CD14-positive monocyte (primary cell): ENCODE measurements around the gene STUB1. TPM values are rescaled to one million over a fixed set of nuclear protein-coding genes. Genes with fewer than 3 reads are reported as not detected.

ENCODE experiments used
- DNase-seq, 3 donors: peaks; one replicate each; pipeline ENCODE4 v3.0.0-alpha.2; 2011 to 2022
- H2AFZ ChIP-seq: 2 replicates; pipeline ENCODE4 v1.6.0; 2012; ENCODE audit warnings: mild to moderate bottlenecking, low read depth, low read length, inconsistent platforms; ENCODE audit not compliant: insufficient read depth, poor library complexity, severe bottlenecking
- H3K27ac ChIP-seq, 2 donors: 1 replicate in 1 of 2; 2 replicates in 1 of 2; pipeline ENCODE4 v1.5.1; 2012 to 2013; ENCODE audit warnings: low read length in 2 of 2, control low read depth in 1 of 2, inconsistent platforms in 1 of 2, low read depth in 1 of 2, mild to moderate bottlenecking in 1 of 2
- H3K27me3 ChIP-seq, 2 donors: one replicate each; pipeline versions ENCODE4 v1.6.0 to v1.6.1; 2011 to 2013; ENCODE audit warnings: low read length in 2 of 2; ENCODE audit not compliant: control insufficient read depth in 2 of 2, insufficient read depth in 2 of 2
- H3K36me3 ChIP-seq, 2 donors: replicated peaks in 1 of 2; 1 replicate in 1 of 2; 2 replicates in 1 of 2; pipeline versions ENCODE4 v1.5.1 to v1.6.1; 2012 to 2013; ENCODE audit warnings: low read length in 2 of 2, control low read depth in 1 of 2, inconsistent platforms in 1 of 2, mild to moderate bottlenecking in 1 of 2; ENCODE audit not compliant: insufficient read depth in 2 of 2, control insufficient read depth in 1 of 2
- H3K4me1 ChIP-seq, 2 donors: 1 replicate in 1 of 2; 2 replicates in 1 of 2; pipeline versions ENCODE4 v1.5.1 to v1.6.1; 2012 to 2013; ENCODE audit warnings: low read length in 2 of 2, control low read depth in 1 of 2, inconsistent platforms in 1 of 2, mild to moderate bottlenecking in 1 of 2, moderate library complexity in 1 of 2; ENCODE audit not compliant: insufficient read depth in 2 of 2, control insufficient read depth in 1 of 2
- H3K4me2 ChIP-seq: replicated peaks from 2 replicates; pipeline ENCODE3; 2012; ENCODE audit warnings: low read length, moderate library complexity, mild to moderate bottlenecking; ENCODE audit not compliant: poor library complexity, severe bottlenecking; ENCODE audit errors: extremely low read depth
- H3K4me3 ChIP-seq, 3 experiments: fragments of 200-600 bp in 1 of 3; sonication (generic) in 1 of 3; replicated peaks in 1 of 3; 1 replicate in 2 of 3; 2 replicates in 1 of 3; pipeline ENCODE4 v1.5.1; 2011 to 2013; ENCODE audit warnings: low read length in 3 of 3, mild to moderate bottlenecking in 3 of 3, control low read depth in 2 of 3, low read depth in 2 of 3, inconsistent platforms in 1 of 3, moderate library complexity in 1 of 3
- H3K79me2 ChIP-seq: 2 replicates; pipeline ENCODE4 v1.6.0; 2012; ENCODE audit warnings: mild to moderate bottlenecking, control low read depth, inconsistent platforms, low read length, moderate library complexity; ENCODE audit not compliant: insufficient read depth
- H3K9ac ChIP-seq: 2 replicates; pipeline ENCODE4 v1.6.0; 2017; ENCODE audit warnings: low read length, mild to moderate bottlenecking; ENCODE audit not compliant: insufficient read depth, poor library complexity, severe bottlenecking
- H3K9me3 ChIP-seq, 2 donors: replicated peaks in 1 of 2; 1 replicate in 1 of 2; 2 replicates in 1 of 2; pipeline versions ENCODE4 v1.5.1 to v1.6.1; 2012 to 2013; ENCODE audit warnings: low read length in 2 of 2, control low read depth in 1 of 2; ENCODE audit not compliant: control insufficient read depth in 1 of 2, insufficient read depth in 1 of 2
- H4K20me1 ChIP-seq: 2 replicates; pipeline ENCODE4 v1.6.0; 2012; ENCODE audit warnings: mild to moderate bottlenecking, low read length, control low read depth, moderate library complexity; ENCODE audit not compliant: insufficient read depth
- H3K27ac Mint-ChIP-seq, 7 donors: one replicate each; pipeline ENCODE4 v1.8.0; 2020; ENCODE audit warnings: mild to moderate bottlenecking in 7 of 7, mixed read lengths in 7 of 7, moderate library complexity in 6 of 7, inconsistent platforms in 2 of 7
- H3K27me3 Mint-ChIP-seq, 3 donors: one replicate each; pipeline ENCODE4 v1.8.0; 2021 to 2022; ENCODE audit warnings: low read depth in 3 of 3, mild to moderate bottlenecking in 3 of 3, mixed read lengths in 3 of 3, moderate library complexity in 3 of 3, inconsistent platforms in 1 of 3
- H3K36me3 Mint-ChIP-seq, 2 donors: one replicate each; pipeline ENCODE4 v1.8.0; 2020; ENCODE audit warnings: mixed read lengths in 2 of 2, inconsistent platforms in 1 of 2, mild to moderate bottlenecking in 1 of 2
- H3K4me1 Mint-ChIP-seq: one replicate; pipeline ENCODE4 v1.8.0; 2020; ENCODE audit warnings: mild to moderate bottlenecking, mixed read lengths
- H3K4me3 Mint-ChIP-seq, 2 donors: one replicate each; pipeline ENCODE4 v1.8.0; 2020; ENCODE audit warnings: mild to moderate bottlenecking in 2 of 2, mixed read lengths in 2 of 2, moderate library complexity in 1 of 2
- H3K9me3 Mint-ChIP-seq, 7 donors: one replicate each; pipeline ENCODE4 v1.8.0; 2020 to 2022; ENCODE audit warnings: mixed read lengths in 7 of 7, mild to moderate bottlenecking in 6 of 7, moderate library complexity in 6 of 7, inconsistent platforms in 2 of 7
- WGBS: methylation state at CpG from one replicate; pipeline ENCODE4 v1.1.5; 2013; ENCODE audit warnings: missing lambda C conversion rate; ENCODE audit not compliant: insufficient coverage; 5-methylcytosine and 5-hydroxymethylcytosine counted together
- intact Hi-C, 2 donors: fragments of 100-400 bp; cut with micrococcal nuclease; formaldehyde crosslinking; loops; one replicate each; pipeline versions ENCODE4 v1.15.0 to v1.15.1; 2023
- polyA plus RNA-seq, 3 donors: library from polyadenylated mRNA; depleted of rRNA in 1 of 3; unstranded in 2 of 3; stranded (reverse) in 1 of 3; fragments of 300-500 nt in 2 of 3; fragments of >200 nt in 1 of 3; fragmentation: Illumina TruSeq in 2 of 3; gene quantifications; 1 replicate in 2 of 3; 2 replicates in 1 of 3; pipeline ENCODE4 v1.2.3, GENCODE V29; 2012 to 2021
- TF ChIP-seq, protein P1 (sequence below): fragments of 200-600 bp; IDR thresholded peaks from one replicate; pipeline ENCODE4 v1.8.0; 2022; ENCODE audit warnings: antibody characterized with exemption, mild to moderate bottlenecking

Gene STUB1
- polyA plus RNA-seq, 3 donors: 83.3 to 108 (median 106) TPM

DNA sequence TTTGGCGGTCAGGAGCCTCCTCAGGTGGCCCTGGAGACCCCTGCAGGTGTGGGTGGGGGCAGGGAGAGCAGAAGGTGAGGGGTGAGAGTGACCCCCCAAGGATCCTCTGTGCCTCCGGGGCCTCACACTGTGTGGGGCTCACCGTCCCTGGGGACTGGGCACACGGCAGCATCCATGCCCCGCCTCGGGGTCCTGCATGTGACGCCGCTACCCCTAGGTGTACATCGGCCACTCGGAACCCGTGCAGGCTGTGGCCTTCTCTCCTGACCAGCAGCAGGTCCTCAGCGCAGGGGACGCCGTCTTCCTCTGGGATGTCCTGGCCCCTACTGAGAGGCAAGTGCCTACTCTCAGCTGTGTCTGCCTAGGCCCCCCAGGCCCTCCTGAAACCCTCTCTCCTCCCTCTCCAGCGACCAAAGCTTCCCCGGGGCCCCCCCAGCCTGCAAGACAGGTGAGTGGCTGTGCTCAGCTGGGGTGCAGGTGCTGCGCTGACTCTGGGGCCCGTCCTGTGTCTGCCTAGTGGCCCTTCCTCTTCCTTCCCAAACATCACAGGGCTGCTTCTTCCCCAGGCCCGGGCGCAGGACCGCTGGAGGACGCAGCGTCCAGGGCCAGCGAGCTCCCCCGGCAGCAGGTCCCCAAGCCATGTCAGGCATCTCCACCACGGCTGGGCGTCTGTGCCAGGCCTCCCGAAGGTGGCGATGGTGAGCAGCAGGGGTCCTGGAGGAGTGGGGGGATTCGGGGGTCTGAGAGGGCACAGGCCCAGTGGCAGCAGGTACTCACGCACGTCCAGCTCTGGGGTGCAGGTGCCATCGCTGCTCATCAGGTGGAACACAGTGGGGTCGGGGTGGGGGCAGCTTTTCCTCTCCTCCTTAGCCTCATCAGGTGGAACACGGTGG lies 21.3 kb upstream of the STUB1 start:
- H3K4me1 Mint-ChIP-seq: peaks cover 10% of the 10 kb centered on the region
- Histone ChIP-seq H3K9me3 (no peaks in the 10 kb centered on the region), H2AFZ (no peak overlapping the region), H4K20me1 (no peaks in the 10 kb centered on the region), H3K36me3 (no peaks in the 10 kb centered on the region), H3K4me3 (no peak overlapping the region), H3K79me2 (no peaks in the 10 kb centered on the region), H3K27ac (no peak overlapping the region), H3K4me1 (peaks cover 11 to 16% of the 10 kb centered on the region in 2 donors), H3K4me2 (no peak overlapping the region), H3K9ac (no peak overlapping the region), H3K27me3 (no peaks in the 10 kb centered on the region)
- WGBS: 96% methylated on average over 31 of the region's 35 CpGs
- H3K27ac Mint-ChIP-seq: no peak overlapping the region
- H3K4me3 Mint-ChIP-seq: no peak overlapping the region
- H3K36me3 Mint-ChIP-seq: peaks cover 0 to 10% of the 10 kb centered on the region in 2 donors
- H3K9me3 Mint-ChIP-seq: no peaks in the 10 kb centered on the region
- TF ChIP-seq, protein P1, sequence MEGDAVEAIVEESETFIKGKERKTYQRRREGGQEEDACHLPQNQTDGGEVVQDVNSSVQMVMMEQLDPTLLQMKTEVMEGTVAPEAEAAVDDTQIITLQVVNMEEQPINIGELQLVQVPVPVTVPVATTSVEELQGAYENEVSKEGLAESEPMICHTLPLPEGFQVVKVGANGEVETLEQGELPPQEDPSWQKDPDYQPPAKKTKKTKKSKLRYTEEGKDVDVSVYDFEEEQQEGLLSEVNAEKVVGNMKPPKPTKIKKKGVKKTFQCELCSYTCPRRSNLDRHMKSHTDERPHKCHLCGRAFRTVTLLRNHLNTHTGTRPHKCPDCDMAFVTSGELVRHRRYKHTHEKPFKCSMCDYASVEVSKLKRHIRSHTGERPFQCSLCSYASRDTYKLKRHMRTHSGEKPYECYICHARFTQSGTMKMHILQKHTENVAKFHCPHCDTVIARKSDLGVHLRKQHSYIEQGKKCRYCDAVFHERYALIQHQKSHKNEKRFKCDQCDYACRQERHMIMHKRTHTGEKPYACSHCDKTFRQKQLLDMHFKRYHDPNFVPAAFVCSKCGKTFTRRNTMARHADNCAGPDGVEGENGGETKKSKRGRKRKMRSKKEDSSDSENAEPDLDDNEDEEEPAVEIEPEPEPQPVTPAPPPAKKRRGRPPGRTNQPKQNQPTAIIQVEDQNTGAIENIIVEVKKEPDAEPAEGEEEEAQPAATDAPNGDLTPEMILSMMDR: no peak
- DNase-seq: no peak
- intact Hi-C loops: no loop called here
- H3K27me3 Mint-ChIP-seq: peaks cover 0 to 3% (median 0%) of the 10 kb centered on the region in 3 donors

DNA sequence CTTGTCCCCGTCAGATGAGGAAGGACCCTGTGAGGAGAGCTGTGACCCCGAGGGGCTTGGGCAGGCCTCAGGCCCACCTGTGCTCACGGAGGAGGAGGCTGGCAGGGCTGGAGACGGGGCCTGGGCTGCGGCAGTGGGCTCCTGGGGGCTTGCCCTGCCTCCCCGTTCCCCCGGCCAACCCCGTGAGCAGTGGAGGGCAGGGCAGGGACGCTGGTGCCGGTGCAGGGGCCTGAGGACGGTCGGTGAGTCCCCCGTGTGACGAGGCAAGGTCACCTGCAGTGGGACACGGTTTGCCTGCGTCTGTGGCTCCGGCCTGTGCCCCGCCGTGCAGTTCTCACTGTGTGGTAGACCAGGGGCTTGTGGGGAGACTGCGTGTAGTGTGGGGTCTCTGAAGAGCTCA lies 20.6 kb upstream of the STUB1 start:
- H3K9ac ChIP-seq: no peak overlapping the region

More for the DNA sequence above, 20.6 kb upstream of the STUB1 start:
- no peak overlapping the region for H2AFZ ChIP-seq
- no peaks in the 10 kb centered on the region for H3K27me3 ChIP-seq
- Mint-ChIP-seq H3K4me1 (peaks cover 10% of the 10 kb centered on the region), H3K4me3 (no peak overlapping the region), H3K36me3 (peaks cover 0 to 6% of the 10 kb centered on the region in 2 donors), H3K9me3 (no peaks in the 10 kb centered on the region), H3K27ac (no peak overlapping the region), H3K27me3 (peaks cover 0 to 3% (median 0%) of the 10 kb centered on the region in 3 donors)
- H3K27ac ChIP-seq: no peak overlapping the region
- no peaks in the 10 kb centered on the region for H3K36me3 ChIP-seq
- intact Hi-C loops: loop anchor here (2.0 to 5.0 kb wide), 2 partner anchors 23 to 82 kb away; partner anchors contain the start of gene METTL26 (in 2 of the 2)
- H4K20me1 ChIP-seq: no peaks in the 10 kb centered on the region
- TF ChIP-seq, protein P1: no peak
- no peak overlapping the region for H3K4me2 ChIP-seq
- H3K9me3 ChIP-seq: no peaks in the 10 kb centered on the region
- H3K4me3 ChIP-seq: no peak overlapping the region
- H3K4me1 ChIP-seq: peaks cover 11 to 16% of the 10 kb centered on the region in 2 donors
- 83% methylated on average over 12 of the region's 20 CpGs for WGBS
- no peak for DNase-seq
- no peaks in the 10 kb centered on the region for H3K79me2 ChIP-seq
